AG04449 (cell line): Measurements from ENCODE around the gene GPHN.

Experiments
- CTCF ChIA-PET: fragments of 350-600 bp; formaldehyde crosslinking; extraction: SDS; loops from one replicate; lab custom pipeline; 2021; ENCODE audit warnings: antibody characterized with exemption; lab: Yijun Ruan, JAX
- POLR2A ChIA-PET: fragments of 400-600, 350-600 bp; formaldehyde crosslinking; extraction: SDS; loops from one replicate; lab custom pipeline; 2020; ENCODE audit warnings: antibody characterized with exemption, inconsistent platforms; lab: Yijun Ruan, JAX
- DNase-seq: peaks from one replicate; pipeline ENCODE4 v3.0.0-alpha.2; 2010; ENCODE audit warnings: low read depth, low spot score
- H3K4me3 ChIP-seq: 2 replicates; pipeline ENCODE4 v1.5.1; 2011; ENCODE audit warnings: low read depth, mild to moderate bottlenecking, control low read depth, low read length
- CTCF ChIP-seq: IDR thresholded peaks from one replicate; pipeline ENCODE4 v1.5.1; 2011; ENCODE audit warnings: mild to moderate bottlenecking, moderate library complexity, low read length, control low read depth, inconsistent platforms; ENCODE audit not compliant: insufficient read depth; ENCODE audit errors: missing control alignments

The GPHN gene

DNA sequence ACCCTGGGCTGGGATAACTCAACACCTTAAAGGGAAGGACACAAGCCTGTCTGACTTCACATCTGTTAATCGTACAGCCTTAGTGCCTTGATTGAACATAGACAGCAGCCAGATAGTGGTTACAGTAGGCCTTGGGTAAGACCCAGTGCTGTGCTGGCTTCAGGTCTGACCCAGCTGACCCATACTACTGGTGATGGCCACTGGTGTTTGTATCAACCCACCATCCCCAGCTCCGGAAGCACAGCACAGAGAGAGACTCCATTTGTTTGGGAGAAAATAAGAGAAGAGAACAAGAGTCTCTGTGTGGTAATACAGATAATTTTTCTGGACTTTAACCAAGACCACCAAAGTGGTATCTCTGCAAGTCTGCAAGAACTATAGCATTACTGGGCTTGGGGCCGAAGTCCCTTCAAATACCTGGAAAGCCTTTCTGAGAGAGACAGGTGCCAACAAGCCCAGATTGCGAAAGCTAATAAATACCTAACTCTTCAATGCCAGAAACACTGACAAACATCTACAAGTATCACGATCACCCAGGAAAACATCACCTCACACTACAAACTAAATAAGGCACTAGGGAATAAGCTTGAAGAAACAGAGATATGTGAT is 351.2 kb downstream of the GPHN start:
- H3K4me3 ChIP-seq, result no peak overlapping the region
- ChIA-PET POLR2A (no interaction called here), CTCF (no interaction called here)
- no peak for DNase-seq
- no peak for TF ChIP-seq CTCF

DNA sequence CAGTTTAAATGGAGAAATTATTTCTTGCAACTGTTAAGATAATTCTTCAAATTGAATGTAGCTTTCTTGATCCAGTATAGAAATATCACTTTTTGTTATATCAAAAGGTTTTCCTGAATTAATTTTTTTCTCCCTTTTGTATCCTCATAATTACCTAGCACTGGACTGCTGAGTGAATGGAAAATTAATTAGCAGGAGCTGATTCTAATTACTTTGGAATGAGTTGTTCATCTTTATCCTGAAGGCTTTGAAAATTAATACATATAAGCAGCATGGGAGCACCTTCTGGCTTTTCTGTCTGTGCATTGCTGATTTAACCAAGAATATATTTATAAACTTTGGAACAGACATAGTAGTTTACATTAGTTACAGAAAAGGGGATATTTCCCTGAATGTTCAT is 373.6 kb downstream of the GPHN start:
- no peak for DNase-seq
- ChIA-PET POLR2A (no interaction called here), CTCF (no interaction called here)
- H3K4me3 ChIP-seq, result no peak overlapping the region
- no peak for TF ChIP-seq CTCF

GRCh38 chr14:66884149-66884548 is 376.2 kb downstream of the GPHN start:
- ChIA-PET CTCF (no interaction called here), POLR2A (no interaction called here)

GRCh38 chr14:66900719-66901118 is 392.8 kb downstream of the GPHN start:
- DNase-seq, result no peak
- H3K4me3 ChIP-seq, result no peak overlapping the region
- no peak for TF ChIP-seq CTCF
- CTCF ChIA-PET, result no interaction called here
- POLR2A ChIA-PET, result no interaction called here

More at GRCh38 chr14:66884149-66884548, 376.2 kb downstream of the GPHN start:
- H3K4me3 ChIP-seq, result no peak overlapping the region
- TF ChIP-seq CTCF, result no peak
- DNase-seq, result no peak

GRCh38 chr14:66910311-66910840 is 402.4 kb downstream of the GPHN start:
- DNase-seq, result no peak
- ChIA-PET POLR2A (no interaction called here), CTCF (interaction anchor here (1.3 kb wide), 1 partner anchor 211 kb away, joined by 3 read pairs; no protein-coding TSS in a partner anchor)
- TF ChIP-seq CTCF, result no peak
- H3K4me3 ChIP-seq, result no peak overlapping the region

DNA sequence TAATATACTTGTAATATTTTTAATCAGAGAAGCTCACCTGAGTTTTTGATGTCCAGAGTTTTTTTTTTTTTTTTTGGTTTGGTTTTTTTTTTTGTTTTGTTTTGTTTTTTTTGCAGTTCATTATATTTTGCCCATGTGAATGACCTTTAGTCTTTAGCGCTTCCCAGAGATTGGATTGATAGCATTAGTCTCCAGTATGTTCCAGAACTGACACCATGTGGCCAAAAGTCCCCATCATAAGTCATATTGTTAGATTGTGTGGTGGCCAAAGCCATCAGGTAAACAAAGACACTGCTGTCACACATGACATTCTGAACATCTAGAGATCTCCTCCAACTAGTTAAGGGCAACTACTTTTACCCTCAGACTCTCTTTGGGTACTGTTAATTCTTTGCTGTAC is 408.5 kb downstream of the GPHN start:
- DNase-seq, result no peak
- H3K4me3 ChIP-seq, result no peak overlapping the region
- ChIA-PET CTCF (no interaction called here), POLR2A (no interaction called here)
- no peak for TF ChIP-seq CTCF
